H9 (cell line): ENCODE results near the gene DGKD. TPM values are rescaled to one million over a fixed set of nuclear protein-coding genes. Genes with fewer than 3 reads are reported as not detected.

Source experiments
- DNase-seq: peaks from one replicate; pipeline ENCODE4 v3.0.0-alpha.2; 2017
- H2AFZ ChIP-seq: one replicate; pipeline ENCODE4 v1.6.1; 2013; ENCODE audit warnings: mild to moderate bottlenecking, low read length, control low read depth, moderate library complexity
- H2AK5ac ChIP-seq: 2 replicates; pipeline ENCODE4 v1.6.1; 2013; ENCODE audit warnings: low read length, control low read depth, mixed read lengths; ENCODE audit not compliant: insufficient read length
- H2BK120ac ChIP-seq: one replicate; pipeline ENCODE4 v1.6.1; 2013; ENCODE audit warnings: low read depth, mild to moderate bottlenecking, low read length, control low read depth, inconsistent platforms; ENCODE audit not compliant: poor library complexity, severe bottlenecking
- H2BK12ac ChIP-seq: 2 replicates; pipeline ENCODE4 v1.6.1; 2013; ENCODE audit warnings: low read length, control low read depth, mixed read lengths, low read depth; ENCODE audit not compliant: insufficient read length
- H2BK15ac ChIP-seq: 2 replicates; pipeline ENCODE4 v1.6.1; 2013; ENCODE audit warnings: low read depth, low read length, control low read depth
- H2BK20ac ChIP-seq: one replicate; pipeline ENCODE4 v1.6.1; 2013; ENCODE audit warnings: low read depth, mild to moderate bottlenecking, low read length, control low read depth, inconsistent platforms; ENCODE audit not compliant: poor library complexity, severe bottlenecking
- H2BK5ac ChIP-seq: 2 replicates; pipeline ENCODE4 v1.6.1; 2013; ENCODE audit warnings: low read length, control low read depth, mixed read lengths; ENCODE audit not compliant: insufficient read length
- H3K14ac ChIP-seq: 2 replicates; pipeline ENCODE4 v1.6.1; 2013; ENCODE audit warnings: low read length, control low read depth; ENCODE audit not compliant: insufficient read depth
- H3K18ac ChIP-seq: 2 replicates; pipeline ENCODE4 v1.6.1; 2013; ENCODE audit warnings: low read depth, mild to moderate bottlenecking, mixed read lengths, low read length, control low read depth; ENCODE audit not compliant: insufficient read length
- H3K23ac ChIP-seq: 2 replicates; pipeline ENCODE4 v1.6.1; 2013; ENCODE audit warnings: low read length, control low read depth, mixed read lengths, low read depth; ENCODE audit not compliant: insufficient read length
- H3K23me2 ChIP-seq: 2 replicates; pipeline ENCODE4 v1.6.1; 2013; ENCODE audit warnings: low read depth, mild to moderate bottlenecking, mixed read lengths, low read length, control low read depth; ENCODE audit not compliant: insufficient read length, poor library complexity, severe bottlenecking
- H3K27ac ChIP-seq: 2 replicates; pipeline ENCODE4 v1.5.1; 2013; ENCODE audit warnings: low read length, control low read depth, mixed read lengths, low read depth; ENCODE audit not compliant: insufficient read length
- H3K27me3 ChIP-seq: 2 replicates; pipeline ENCODE4 v1.6.1; 2013; ENCODE audit warnings: low read length, control low read depth, inconsistent platforms; ENCODE audit not compliant: insufficient read depth
- H3K4ac ChIP-seq: 2 replicates; pipeline ENCODE4 v1.6.1; 2013; ENCODE audit warnings: low read depth, mild to moderate bottlenecking, control low read depth, inconsistent platforms, low read length, moderate library complexity
- H3K4me1 ChIP-seq: 2 replicates; pipeline ENCODE4 v1.6.1; 2013; ENCODE audit warnings: low read length, control low read depth, inconsistent platforms; ENCODE audit not compliant: insufficient read depth
- H3K4me2 ChIP-seq: 2 replicates; pipeline ENCODE4 v1.6.1; 2013; ENCODE audit warnings: low read length, control low read depth, mixed read lengths; ENCODE audit not compliant: insufficient read length, insufficient read depth
- H3K56ac ChIP-seq: 2 replicates; pipeline ENCODE4 v1.6.1; 2013; ENCODE audit warnings: low read depth, mild to moderate bottlenecking, mixed read lengths, low read length, control low read depth; ENCODE audit not compliant: insufficient read length
- H3K79me1 ChIP-seq: 2 replicates; pipeline ENCODE4 v1.6.1; 2013; ENCODE audit warnings: low read depth, mild to moderate bottlenecking, moderate library complexity, low read length, control low read depth, inconsistent platforms; ENCODE audit not compliant: insufficient read depth, poor library complexity, severe bottlenecking
- H3K79me2 ChIP-seq: 2 replicates; pipeline ENCODE4 v1.6.1; 2013; ENCODE audit warnings: low read length, control low read depth, inconsistent platforms; ENCODE audit not compliant: insufficient read depth
- H3K9ac ChIP-seq: 2 replicates; pipeline ENCODE4 v1.6.1; 2013; ENCODE audit warnings: low read length, control low read depth, mixed read lengths; ENCODE audit not compliant: insufficient read length; ENCODE audit errors: extremely low read depth
- H3K9me3 ChIP-seq: one replicate; pipeline ENCODE4 v1.6.1; 2013; ENCODE audit warnings: low read depth, low read length, inconsistent platforms; ENCODE audit not compliant: control insufficient read depth
- H3T11ph ChIP-seq: one replicate; pipeline ENCODE4 v1.6.1; 2013; ENCODE audit warnings: mild to moderate bottlenecking, low read length, control low read depth, inconsistent platforms
- H4K20me1 ChIP-seq: one replicate; pipeline ENCODE4 v1.6.1; 2013; ENCODE audit not compliant: control insufficient read depth, insufficient read length, insufficient read depth
- H4K5ac ChIP-seq: 2 replicates; pipeline ENCODE4 v1.6.1; 2013; ENCODE audit warnings: low read depth, mild to moderate bottlenecking, mixed read lengths, low read length, control low read depth; ENCODE audit not compliant: insufficient read length
- H4K8ac ChIP-seq: replicated peaks from 2 replicates; pipeline ENCODE4 v1.6.1; 2013; ENCODE audit warnings: low read length, control low read depth, mixed read lengths, low read depth; ENCODE audit not compliant: insufficient read length
- H4K91ac ChIP-seq: 2 replicates; pipeline ENCODE4 v1.6.1; 2013; ENCODE audit warnings: low read depth, mild to moderate bottlenecking, moderate library complexity, mixed read lengths, low read length, control low read depth; ENCODE audit not compliant: insufficient read length
- H3K27ac Mint-ChIP-seq, 3 experiments: 2 replicates in 2 of 3; 3 replicates in 1 of 3; pipeline ENCODE4 v1.8.0; 2020 to 2021; ENCODE audit warnings: mixed read lengths in 3 of 3, mild to moderate bottlenecking in 1 of 3, moderate library complexity in 1 of 3
- H3K27me3 Mint-ChIP-seq: 2 replicates; pipeline ENCODE4 v1.8.0; 2021; ENCODE audit warnings: low read depth, mild to moderate bottlenecking, moderate library complexity, mixed read lengths
- H3K36me3 Mint-ChIP-seq, 3 experiments: 2 replicates in 2 of 3; 3 replicates in 1 of 3; pipeline ENCODE4 v1.8.0; 2020 to 2021; ENCODE audit warnings: low read depth in 3 of 3, mixed read lengths in 3 of 3; ENCODE audit not compliant: insufficient read depth in 1 of 3
- H3K4me1 Mint-ChIP-seq, 2 experiments: 2 replicates each; pipeline ENCODE4 v1.8.0; 2020; ENCODE audit warnings: mixed read lengths in 2 of 2
- H3K4me3 Mint-ChIP-seq, 2 experiments: 2 replicates in 1 of 2; 3 replicates in 1 of 2; pipeline ENCODE4 v1.8.0; 2020 to 2021; ENCODE audit warnings: mild to moderate bottlenecking in 2 of 2, mixed read lengths in 2 of 2, moderate library complexity in 1 of 2
- H3K9me3 Mint-ChIP-seq, 2 experiments: 2 replicates in 1 of 2; 3 replicates in 1 of 2; pipeline ENCODE4 v1.8.0; 2020; ENCODE audit warnings: mild to moderate bottlenecking in 2 of 2, mixed read lengths in 2 of 2, moderate library complexity in 1 of 2
- CTCF ChIP-seq: fragments of 200-600 bp; sonication (generic); conservative IDR thresholded peaks from 3 replicates; pipeline ENCODE4 v1.8.0; 2021; ENCODE audit warnings: antibody characterized with exemption, mild to moderate bottlenecking
- WGBS: extraction: QIAGEN DNeasy Blood & Tissue Kit; methylation state at CpG from one replicate; pipeline ENCODE4 v1.1.7; 2013; ENCODE audit warnings: missing lambda C conversion rate, low lambda C conversion rate, mixed read lengths; ENCODE audit not compliant: insufficient read length; ENCODE audit errors: extremely low coverage; 5-methylcytosine and 5-hydroxymethylcytosine counted together
- total RNA-seq: library from RNA; stranded (reverse); gene quantifications from 2 replicates; pipeline ENCODE4 v1.2.1, GENCODE V29; 2021

DGKD gene
- total RNA-seq, 1 experiment from 2014 or later = 20.7 TPM

- no CpG with 5 or more reads among the region's 7 CpGs for WGBS
- Histone ChIP-seq H2BK120ac (no peak overlapping the region), H3K27me3 (no peaks in the 10 kb centered on the region), H2BK5ac (no peak overlapping the region), H3K18ac (no peak overlapping the region), H3K4me2 (no peak overlapping the region), H3K9me3 (no peaks in the 10 kb centered on the region), H4K91ac (no peak overlapping the region), H2AK5ac (no peak overlapping the region), H3K4me1 (no peaks in the 10 kb centered on the region), H3K23ac (no peak overlapping the region), H4K8ac (no peak overlapping the region), H4K20me1 (no peaks in the 10 kb centered on the region), H2AFZ (no peak overlapping the region), H3K79me2 (no peaks in the 10 kb centered on the region), H3K56ac (no peak overlapping the region), H3K23me2 (no peaks in the 10 kb centered on the region), H2BK20ac (no peak overlapping the region), H2BK15ac (no peak overlapping the region), H2BK12ac (no peak overlapping the region), H3K27ac (no peak overlapping the region), H4K5ac (no peak overlapping the region), H3K4ac (no peak overlapping the region), H3K79me1 (no peaks in the 10 kb centered on the region), H3T11ph (no peak overlapping the region), H3K9ac (no peak overlapping the region), H3K14ac (no peak overlapping the region)
- H3K36me3 Mint-ChIP-seq = no peaks in the 10 kb centered on the region
- no peak for DNase-seq
- H3K4me1 Mint-ChIP-seq = no peaks in the 10 kb centered on the region
- H3K4me3 Mint-ChIP-seq = no peak overlapping the region
- no peaks in the 10 kb centered on the region for H3K9me3 Mint-ChIP-seq
- no peak overlapping the region for H3K27ac Mint-ChIP-seq
- H3K27me3 Mint-ChIP-seq = no peaks in the 10 kb centered on the region
- TF ChIP-seq CTCF = no peak
Measured at GRCh38 chr2:233490831-233491230, 136.5 kb downstream of the DGKD start.
